Activated CD8-positive, alpha-beta T cell treated with anti-CD3 and anti-CD28 coated beads, Interleukin-2, amount 10 ng/mL, durations not matched to agents 7 days and 5 days (primary cell): Measurements from ENCODE around the gene EXOC6B. TPM values are rescaled to one million over a fixed set of nuclear protein-coding genes. Genes with fewer than 3 reads are reported as not detected.

Experiments
- ATAC-seq: fragments of 150-1000 bp; cut with Tn5 transposase; one replicate; pipeline ENCODE4 v1.10.0; 2021; ENCODE audit warnings: moderate library complexity
- CTCF ChIA-PET: fragments of 350-600 bp; sonication (Branson Sonifier 250); formaldehyde crosslinking; loops from one replicate; lab custom pipeline; 2021; ENCODE audit warnings: antibody characterized with exemption; lab: Charles Lee
- POLR2A ChIA-PET: fragments of 350-600 bp; sonication (Branson Sonifier 250); formaldehyde crosslinking; loops from one replicate; lab custom pipeline; 2021; ENCODE audit warnings: antibody characterized with exemption; lab: Charles Lee
- DNase-seq: peaks from one replicate; pipeline ENCODE4 v3.0.0-alpha.2; 2020
- H3K27ac Mint-ChIP-seq: one replicate; pipeline ENCODE4 v1.8.0; 2021; ENCODE audit warnings: mild to moderate bottlenecking, mixed read lengths
- H3K27me3 Mint-ChIP-seq: one replicate; pipeline ENCODE4 v1.8.0; 2021; ENCODE audit warnings: low read depth, mixed read lengths
- H3K36me3 Mint-ChIP-seq: one replicate; pipeline ENCODE4 v1.8.0; 2021; ENCODE audit warnings: low read depth, mixed read lengths
- H3K4me1 Mint-ChIP-seq: one replicate; pipeline ENCODE4 v1.8.0; 2021; ENCODE audit warnings: low read depth, mixed read lengths
- H3K4me3 Mint-ChIP-seq: one replicate; pipeline ENCODE4 v1.8.0; 2021; ENCODE audit warnings: mild to moderate bottlenecking, mixed read lengths
- H3K9me3 Mint-ChIP-seq: one replicate; pipeline ENCODE4 v1.8.0; 2022; ENCODE audit warnings: mixed read lengths; ENCODE audit not compliant: insufficient read depth
- total RNA-seq, 2 experiments: library from RNA; stranded (reverse); gene quantifications; one replicate each; pipeline ENCODE4 v1.2.3, GENCODE V29; 2021

Gene EXOC6B
- total RNA-seq, 2 experiments from 2014 or later = 17.8 to 18.8 TPM

GRCh38 chr2:72847534-72848315 lies 21.9 kb upstream of the EXOC6B start:
- ChIA-PET POLR2A (no interaction called here), CTCF (interaction anchor here (1.2 to 1.7 kb wide), 3 partner anchors 12 to 126 kb away, joined by 3 to 6 read pairs (median 5); no protein-coding TSS in a partner anchor)
- H3K9me3 Mint-ChIP-seq = no peaks in the 10 kb centered on the region

GRCh38 chr2:72846171-72847095 lies 20.6 kb upstream of the EXOC6B start:
- Mint-ChIP-seq H3K4me3 (no peak overlapping the region), H3K36me3 (no peaks in the 10 kb centered on the region), H3K4me1 (no peaks in the 10 kb centered on the region), H3K27ac (no peak overlapping the region), H3K9me3 (no peaks in the 10 kb centered on the region), H3K27me3 (peaks cover 13% of the 10 kb centered on the region)
- ATAC-seq (no peak), DNase-seq (no peak)
- CTCF ChIA-PET = interaction anchor here (1.2 to 1.7 kb wide), 3 partner anchors 13 to 127 kb away, joined by 3 to 6 read pairs (median 5); no protein-coding TSS in a partner anchor
- POLR2A ChIA-PET = no interaction called here

More at GRCh38 chr2:72847534-72848315, 21.9 kb upstream of the EXOC6B start:
- Mint-ChIP-seq H3K36me3 (no peaks in the 10 kb centered on the region), H3K27ac (no peak overlapping the region), H3K4me1 (no peaks in the 10 kb centered on the region), H3K27me3 (peaks cover 11% of the 10 kb centered on the region), H3K4me3 (no peak overlapping the region)
- no peak for ATAC-seq
- no peak for DNase-seq

- POLR2A ChIA-PET = no interaction called here
- Mint-ChIP-seq H3K27me3 (peaks cover 21% of the 10 kb centered on the region), H3K4me1 (no peaks in the 10 kb centered on the region), H3K36me3 (no peaks in the 10 kb centered on the region), H3K27ac (no peak overlapping the region), H3K9me3 (no peaks in the 10 kb centered on the region), H3K4me3 (no peak overlapping the region)
- CTCF ChIA-PET = no interaction called here
- DNase-seq (no peak), ATAC-seq (no peak)
These were observed 17.5 kb upstream of the EXOC6B start for GRCh38 chr2:72843301-72843700.

GRCh38 chr2:72841462-72842125 lies 15.8 kb upstream of the EXOC6B start:
- DNase-seq (no peak), ATAC-seq (no peak)
- no peaks in the 10 kb centered on the region for H3K9me3 Mint-ChIP-seq
- H3K27ac Mint-ChIP-seq = no peak overlapping the region
- H3K4me1 Mint-ChIP-seq = no peaks in the 10 kb centered on the region
- H3K36me3 Mint-ChIP-seq = no peaks in the 10 kb centered on the region
- POLR2A ChIA-PET = interaction anchor here (1.1 kb wide), 1 partner anchor 54 kb away, joined by 3 read pairs; no protein-coding TSS in a partner anchor
- CTCF ChIA-PET = interaction anchor here (0.7 kb wide), 1 partner anchor 10 kb away, joined by 3 read pairs; no protein-coding TSS in a partner anchor
- H3K4me3 Mint-ChIP-seq = no peak overlapping the region
- H3K27me3 Mint-ChIP-seq = peaks cover 21% of the 10 kb centered on the region

GRCh38 chr2:72840066-72840465 lies 14.2 kb upstream of the EXOC6B start:
- no peaks in the 10 kb centered on the region for H3K4me1 Mint-ChIP-seq
- no peaks in the 10 kb centered on the region for H3K9me3 Mint-ChIP-seq
- no peaks in the 10 kb centered on the region for H3K36me3 Mint-ChIP-seq
- CTCF ChIA-PET = no interaction called here
- H3K4me3 Mint-ChIP-seq = no peak overlapping the region
- no peak overlapping the region for H3K27ac Mint-ChIP-seq
- ATAC-seq (no peak), DNase-seq (no peak)
- peaks cover 31% of the 10 kb centered on the region for H3K27me3 Mint-ChIP-seq
- POLR2A ChIA-PET = no interaction called here

GRCh38 chr2:72837171-72837570 lies 11.3 kb upstream of the EXOC6B start:
- Mint-ChIP-seq H3K9me3 (no peaks in the 10 kb centered on the region), H3K27ac (no peak overlapping the region), H3K36me3 (no peaks in the 10 kb centered on the region), H3K4me3 (no peak overlapping the region), H3K27me3 (peaks cover 26% of the 10 kb centered on the region), H3K4me1 (peaks cover 12% of the 10 kb centered on the region)
- CTCF ChIA-PET = interaction anchor here (2.0 to 3.0 kb wide), 2 partner anchors 23 to 25 kb away, joined by 7 to 10 read pairs; no protein-coding TSS in a partner anchor
- DNase-seq (no peak), ATAC-seq (no peak)
- POLR2A ChIA-PET = no interaction called here

GRCh38 chr2:72835403-72835802 lies 9.6 kb upstream of the EXOC6B start:
- CTCF ChIA-PET = interaction anchor here (3.0 kb wide), 1 partner anchor 24 kb away, joined by 10 read pairs; no protein-coding TSS in a partner anchor
- Mint-ChIP-seq H3K4me3 (no peak overlapping the region), H3K4me1 (peaks cover 20% of the 10 kb centered on the region), H3K9me3 (no peaks in the 10 kb centered on the region), H3K27ac (no peak overlapping the region), H3K36me3 (no peaks in the 10 kb centered on the region), H3K27me3 (peaks cover 20% of the 10 kb centered on the region)
- POLR2A ChIA-PET = no interaction called here
- DNase-seq = no peak
- ATAC-seq = no peak

GRCh38 chr2:72834596-72834995 lies 8.8 kb upstream of the EXOC6B start:
- Mint-ChIP-seq H3K9me3 (no peaks in the 10 kb centered on the region), H3K4me1 (peaks cover 28% of the 10 kb centered on the region), H3K4me3 (no peak overlapping the region), H3K27me3 (peaks cover 15% of the 10 kb centered on the region), H3K36me3 (no peaks in the 10 kb centered on the region), H3K27ac (no peak overlapping the region)
- ChIA-PET CTCF (interaction anchor here (0.7 to 1.0 kb wide), 2 partner anchors 28 to 90 kb away, joined by 3 read pairs; no protein-coding TSS in a partner anchor), POLR2A (no interaction called here)
- ATAC-seq (no peak), DNase-seq (no peak)

- ATAC-seq (peak; percentile 75), DNase-seq (no peak)
- Mint-ChIP-seq H3K4me3 (no peak overlapping the region), H3K27me3 (peaks cover 15% of the 10 kb centered on the region), H3K9me3 (no peaks in the 10 kb centered on the region), H3K27ac (no peak overlapping the region), H3K36me3 (no peaks in the 10 kb centered on the region), H3K4me1 (peaks cover 42% of the 10 kb centered on the region)
- ChIA-PET POLR2A (no interaction called here), CTCF (no interaction called here)
These were observed 7.4 kb upstream of the EXOC6B start for GRCh38 chr2:72833084-72833714.

GRCh38 chr2:72830273-72830672 lies 4.4 kb upstream of the EXOC6B start:
- ATAC-seq (no peak), DNase-seq (no peak)
- H3K4me1 Mint-ChIP-seq = peaks cover 58% of the 10 kb centered on the region
- H3K4me3 Mint-ChIP-seq = peak overlapping the region; percentile 49
- ChIA-PET POLR2A (no interaction called here), CTCF (no interaction called here)
- peak overlapping the region; percentile 86 for H3K27ac Mint-ChIP-seq
- no peaks in the 10 kb centered on the region for H3K9me3 Mint-ChIP-seq
- peaks cover 1% of the 10 kb centered on the region for H3K36me3 Mint-ChIP-seq
- peaks cover 4% of the 10 kb centered on the region for H3K27me3 Mint-ChIP-seq
